ENCODE measurements around the gene CCR5AS.

The CCR5AS gene

GRCh38 chr3:46367811-46368210, 39.1 kb downstream of the CCR5AS start:
- ChIA-PET POLR2A (no interaction called here), CTCF (interaction anchor here (0.9 to 12.3 kb wide), 14 partner anchors 10 to 309 kb away, joined by 3 to 231 read pairs (median 6); partner anchors contain the start of gene CCR2)
- H3K9me3 ChIP-seq (ENCODE audit: control extremely low read depth in 1 of 5, control insufficient read depth in 4 of 5, insufficient read depth in 2 of 5, low read depth in 1 of 5, low read length in 4 of 5) = no peaks in the 10 kb centered on the region
- H3K27ac ChIP-seq (ENCODE audit: insufficient read depth in 1 of 2, low read depth in 1 of 2, low read length in 2 of 2, poor library complexity in 1 of 2, severe bottlenecking in 2 of 2) = no peak overlapping the region
- no peak overlapping the region for H3K4me3 ChIP-seq (ENCODE audit: control insufficient read depth in 1 of 7, extremely low read depth in 1 of 7, insufficient read depth in 4 of 7, low read depth in 2 of 7, low read length in 6 of 7)
- H3K4me1 ChIP-seq (ENCODE audit: control extremely low read depth in 1 of 4, control insufficient read depth in 4 of 4, insufficient read depth in 4 of 4, low read length in 3 of 4) = peaks cover 6 to 27% (median 14%) of the 10 kb centered on the region in 4 experiments
- H3K36me3 ChIP-seq (ENCODE audit: control insufficient read depth in 4 of 4, insufficient read depth in 4 of 4, low read length in 3 of 4) = no peaks in the 10 kb centered on the region
- H3K27me3 ChIP-seq (replicated peaks in 2 of 5; ENCODE audit: control insufficient read depth in 4 of 5, insufficient read depth in 5 of 5, low read length in 4 of 5) = no peaks in the 10 kb centered on the region
- DNase-seq = no peak
- 100% methylated on average over 5 of the region's 5 CpGs for WGBS (ENCODE audit: insufficient coverage)

GRCh38 chr3:46365737-46366524, 40.9 kb downstream of the CCR5AS start:
- Histone ChIP-seq H3K36me3 (ENCODE audit: control insufficient read depth in 4 of 4, insufficient read depth in 4 of 4, low read length in 3 of 4) (no peaks in the 10 kb centered on the region), H3K27ac (ENCODE audit: insufficient read depth in 1 of 2, low read depth in 1 of 2, low read length in 2 of 2, poor library complexity in 1 of 2, severe bottlenecking in 2 of 2) (no peak overlapping the region), H3K9me3 (ENCODE audit: control extremely low read depth in 1 of 5, control insufficient read depth in 4 of 5, insufficient read depth in 2 of 5, low read depth in 1 of 5, low read length in 4 of 5) (no peaks in the 10 kb centered on the region), H3K27me3 (replicated peaks in 2 of 5; ENCODE audit: control insufficient read depth in 4 of 5, insufficient read depth in 5 of 5, low read length in 4 of 5) (no peaks in the 10 kb centered on the region), H3K4me3 (ENCODE audit: control insufficient read depth in 1 of 7, extremely low read depth in 1 of 7, insufficient read depth in 4 of 7, low read depth in 2 of 7, low read length in 6 of 7) (no peak overlapping the region), H3K4me1 (ENCODE audit: control extremely low read depth in 1 of 4, control insufficient read depth in 4 of 4, insufficient read depth in 4 of 4, low read length in 3 of 4) (peaks cover 3 to 41% (median 16%) of the 10 kb centered on the region in 4 experiments)
- DNase-seq = no peak
- POLR2A ChIA-PET = no interaction called here
- CTCF ChIA-PET = interaction anchor here (0.8 to 10.3 kb wide), 4 partner anchors 11 to 150 kb away, joined by 3 to 87 read pairs (median 4); no protein-coding TSS in a partner anchor
- 96% methylated on average over 3 of the region's 5 CpGs for WGBS (ENCODE audit: insufficient coverage)

GRCh38 chr3:46365041-46365440, 41.8 kb downstream of the CCR5AS start:
- POLR2A ChIA-PET = no interaction called here
- 100% methylated on average over 1 of the region's 4 CpGs for WGBS (ENCODE audit: insufficient coverage)
- Histone ChIP-seq H3K27ac (ENCODE audit: insufficient read depth in 1 of 2, low read depth in 1 of 2, low read length in 2 of 2, poor library complexity in 1 of 2, severe bottlenecking in 2 of 2) (no peak overlapping the region), H3K4me3 (ENCODE audit: control insufficient read depth in 1 of 7, extremely low read depth in 1 of 7, insufficient read depth in 4 of 7, low read depth in 2 of 7, low read length in 6 of 7) (no peak overlapping the region), H3K36me3 (ENCODE audit: control insufficient read depth in 4 of 4, insufficient read depth in 4 of 4, low read length in 3 of 4) (no peaks in the 10 kb centered on the region), H3K9me3 (ENCODE audit: control extremely low read depth in 1 of 5, control insufficient read depth in 4 of 5, insufficient read depth in 2 of 5, low read depth in 1 of 5, low read length in 4 of 5) (no peaks in the 10 kb centered on the region), H3K4me1 (ENCODE audit: control extremely low read depth in 1 of 4, control insufficient read depth in 4 of 4, insufficient read depth in 4 of 4, low read length in 3 of 4) (peaks cover 5 to 43% (median 11%) of the 10 kb centered on the region in 4 experiments), H3K27me3 (replicated peaks in 2 of 5; ENCODE audit: control insufficient read depth in 4 of 5, insufficient read depth in 5 of 5, low read length in 4 of 5) (no peaks in the 10 kb centered on the region)
- CTCF ChIA-PET = interaction anchor here (0.9 to 1.2 kb wide), 4 partner anchors 13 to 89 kb away, joined by 3 to 5 read pairs (median 4); no protein-coding TSS in a partner anchor
- no peak for DNase-seq

- DNase-seq = peak in 2 of 3 donors; percentile 55 to 63
- Histone ChIP-seq H3K27me3 (replicated peaks in 2 of 5; ENCODE audit: control insufficient read depth in 4 of 5, insufficient read depth in 5 of 5, low read length in 4 of 5) (no peaks in the 10 kb centered on the region), H3K4me1 (ENCODE audit: control extremely low read depth in 1 of 4, control insufficient read depth in 4 of 4, insufficient read depth in 4 of 4, low read length in 3 of 4) (peaks cover 12 to 42% (median 14%) of the 10 kb centered on the region in 4 experiments), H3K36me3 (ENCODE audit: control insufficient read depth in 4 of 4, insufficient read depth in 4 of 4, low read length in 3 of 4) (no peaks in the 10 kb centered on the region), H3K27ac (ENCODE audit: insufficient read depth in 1 of 2, low read depth in 1 of 2, low read length in 2 of 2, poor library complexity in 1 of 2, severe bottlenecking in 2 of 2) (no peak overlapping the region), H3K4me3 (ENCODE audit: control insufficient read depth in 1 of 7, extremely low read depth in 1 of 7, insufficient read depth in 4 of 7, low read depth in 2 of 7, low read length in 6 of 7) (no peak overlapping the region), H3K9me3 (ENCODE audit: control extremely low read depth in 1 of 5, control insufficient read depth in 4 of 5, insufficient read depth in 2 of 5, low read depth in 1 of 5, low read length in 4 of 5) (no peaks in the 10 kb centered on the region)
- ChIA-PET POLR2A (no interaction called here), CTCF (interaction anchor here (1.6 kb wide), 1 partner anchor 10 kb away, joined by 7 read pairs; no protein-coding TSS in a partner anchor)
- WGBS (ENCODE audit: insufficient coverage) = 89% methylated on average over 4 of the region's 8 CpGs
Observed at GRCh38 chr3:46361408-46362283, 45.2 kb downstream of the CCR5AS start.

- CTCF ChIA-PET = interaction anchor here (1.1 to 1.6 kb wide), 2 partner anchors 11 to 26 kb away, joined by 3 to 7 read pairs; no protein-coding TSS in a partner anchor
- Histone ChIP-seq H3K4me3 (ENCODE audit: control insufficient read depth in 1 of 7, extremely low read depth in 1 of 7, insufficient read depth in 4 of 7, low read depth in 2 of 7, low read length in 6 of 7) (no peak overlapping the region), H3K27me3 (replicated peaks in 2 of 5; ENCODE audit: control insufficient read depth in 4 of 5, insufficient read depth in 5 of 5, low read length in 4 of 5) (no peaks in the 10 kb centered on the region), H3K36me3 (ENCODE audit: control insufficient read depth in 4 of 4, insufficient read depth in 4 of 4, low read length in 3 of 4) (no peaks in the 10 kb centered on the region), H3K9me3 (ENCODE audit: control extremely low read depth in 1 of 5, control insufficient read depth in 4 of 5, insufficient read depth in 2 of 5, low read depth in 1 of 5, low read length in 4 of 5) (no peaks in the 10 kb centered on the region), H3K4me1 (ENCODE audit: control extremely low read depth in 1 of 4, control insufficient read depth in 4 of 4, insufficient read depth in 4 of 4, low read length in 3 of 4) (peaks cover 12 to 42% (median 14%) of the 10 kb centered on the region in 4 experiments), H3K27ac (ENCODE audit: insufficient read depth in 1 of 2, low read depth in 1 of 2, low read length in 2 of 2, poor library complexity in 1 of 2, severe bottlenecking in 2 of 2) (no peak overlapping the region)
- WGBS (ENCODE audit: insufficient coverage) = 33% methylated on average over 3 of the region's 6 CpGs
- POLR2A ChIA-PET = no interaction called here
- DNase-seq = peak in 1 of 3 donors; percentile 37
Observed at GRCh38 chr3:46360907-46361306, 46.0 kb downstream of the CCR5AS start.

- no peak overlapping the region for H3K27ac ChIP-seq (ENCODE audit: insufficient read depth in 1 of 2, low read depth in 1 of 2, low read length in 2 of 2, poor library complexity in 1 of 2, severe bottlenecking in 2 of 2)
- no peak overlapping the region for H3K4me3 ChIP-seq (ENCODE audit: control insufficient read depth in 1 of 7, extremely low read depth in 1 of 7, insufficient read depth in 4 of 7, low read depth in 2 of 7, low read length in 6 of 7)
- 89% methylated on average over 9 of the region's 11 CpGs for WGBS (ENCODE audit: insufficient coverage)
- POLR2A ChIA-PET = no interaction called here
- no peaks in the 10 kb centered on the region for H3K36me3 ChIP-seq (ENCODE audit: control insufficient read depth in 4 of 4, insufficient read depth in 4 of 4, low read length in 3 of 4)
- CTCF ChIA-PET = interaction anchor here (0.8 to 1.3 kb wide), 5 partner anchors 10 to 171 kb away, joined by 3 to 6 read pairs (median 3); partner anchors contain the start of genes CCR5, CCR5AS and CCRL2
- H3K9me3 ChIP-seq (ENCODE audit: control extremely low read depth in 1 of 5, control insufficient read depth in 4 of 5, insufficient read depth in 2 of 5, low read depth in 1 of 5, low read length in 4 of 5) = no peaks in the 10 kb centered on the region
- no peaks in the 10 kb centered on the region for H3K27me3 ChIP-seq (replicated peaks in 2 of 5; ENCODE audit: control insufficient read depth in 4 of 5, insufficient read depth in 5 of 5, low read length in 4 of 5)
- peak in 2 of 3 donors; percentile 49 to 70 for DNase-seq
- H3K4me1 ChIP-seq (ENCODE audit: control extremely low read depth in 1 of 4, control insufficient read depth in 4 of 4, insufficient read depth in 4 of 4, low read length in 3 of 4) = peaks cover 12 to 42% (median 14%) of the 10 kb centered on the region in 4 experiments
Observed at GRCh38 chr3:46359733-46360493, 47.0 kb downstream of the CCR5AS start.
